GM10847 (cell line): ENCODE measurements around the gene NPPC.

Experiments
- POLR2A ChIP-seq: IDR thresholded peaks from 2 replicates; pipeline ENCODE4 v1.6.1; 2011; ENCODE audit not compliant: insufficient read length; ENCODE audit errors: extremely low read depth

Gene NPPC

DNA sequence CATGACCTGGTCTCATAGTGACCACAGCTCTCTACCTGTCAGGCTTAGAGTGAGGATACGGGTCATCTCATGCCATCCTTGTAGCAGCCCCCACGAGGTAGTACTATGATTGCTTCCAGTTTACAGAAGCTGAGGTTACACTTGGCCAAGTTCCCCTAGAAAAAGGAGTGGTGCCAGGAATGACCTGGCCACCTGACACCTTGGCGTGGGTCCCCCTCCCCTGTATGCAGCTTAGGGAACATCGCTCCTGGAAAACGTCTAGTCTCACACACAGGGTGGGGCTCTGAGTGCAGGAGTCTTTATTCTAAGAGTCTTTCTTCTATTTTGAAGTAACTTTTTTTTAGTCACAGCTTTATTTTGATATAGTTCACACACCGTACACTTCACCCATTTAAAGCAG, 14.8 kb downstream of the NPPC start:
- TF ChIP-seq POLR2A: no peak

- TF ChIP-seq POLR2A: no peak
Observed at GRCh38 chr2:231910771-231911170, 15.4 kb downstream of the NPPC start.

GRCh38 chr2:231909631-231910030, 16.6 kb downstream of the NPPC start:
- no peak for TF ChIP-seq POLR2A

DNA sequence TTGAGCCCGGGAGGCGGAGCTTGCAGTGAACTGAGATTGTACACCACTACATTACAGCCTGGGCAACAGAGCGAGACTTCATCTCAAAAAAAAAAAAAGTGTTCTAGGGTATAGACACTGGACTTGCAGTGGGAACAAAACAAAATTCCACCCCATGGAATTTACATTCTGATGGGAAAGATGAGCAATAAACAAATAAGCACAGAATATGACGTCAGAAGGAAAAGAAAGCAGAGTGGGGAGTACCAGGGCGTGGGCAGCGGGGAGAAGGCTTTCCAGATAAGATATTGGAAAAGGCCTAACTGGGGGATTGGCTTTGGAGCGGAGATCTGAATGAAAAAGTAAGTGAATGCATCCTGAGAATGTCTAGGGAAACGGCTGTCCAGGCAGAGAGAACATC, 17.6 kb downstream of the NPPC start:
- TF ChIP-seq POLR2A: no peak

DNA sequence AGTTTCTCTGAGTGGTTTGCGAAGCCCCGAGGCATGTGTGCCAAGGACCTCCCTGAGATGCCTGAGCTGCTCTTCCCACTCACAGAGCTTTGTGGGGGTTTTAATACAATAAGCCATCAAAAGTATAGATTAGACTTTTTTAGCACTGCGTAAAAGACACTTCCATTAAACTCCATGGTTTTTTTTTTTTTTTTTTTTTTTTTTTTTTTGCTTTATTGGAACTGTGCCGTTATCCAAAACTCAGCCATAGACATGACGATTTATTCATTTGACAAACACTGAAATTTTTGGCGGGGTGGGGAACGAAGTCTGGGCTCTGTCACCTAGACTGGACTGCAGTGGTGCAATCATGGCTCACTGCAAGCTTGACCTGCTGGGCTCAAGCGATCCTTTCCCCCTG, 18.4 kb downstream of the NPPC start:
- TF ChIP-seq POLR2A: no peak

DNA sequence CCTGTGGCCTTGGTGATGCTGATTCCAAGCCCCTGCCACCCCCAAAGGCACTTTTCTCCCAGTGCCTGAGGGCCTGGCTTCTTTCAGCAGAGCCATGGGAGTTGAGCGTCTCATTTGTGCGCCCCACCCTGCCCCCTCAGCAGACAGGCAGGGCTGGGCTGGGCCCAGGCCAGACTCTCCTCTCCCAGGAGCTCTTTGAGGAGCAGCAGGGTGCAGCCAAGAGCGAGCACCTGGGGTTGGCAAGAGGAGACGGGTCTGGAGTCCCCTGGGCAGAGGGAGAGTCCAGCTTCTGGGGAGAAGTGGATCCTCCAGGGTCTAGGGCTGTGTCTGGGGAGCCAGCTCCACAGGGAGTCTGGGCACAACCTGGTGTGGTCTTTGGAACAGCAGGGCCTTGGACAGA, 21.2 kb downstream of the NPPC start:
- TF ChIP-seq POLR2A: no peak

- TF ChIP-seq POLR2A: no peak
Observed at GRCh38 chr2:231904161-231904611, 22.0 kb downstream of the NPPC start.

DNA sequence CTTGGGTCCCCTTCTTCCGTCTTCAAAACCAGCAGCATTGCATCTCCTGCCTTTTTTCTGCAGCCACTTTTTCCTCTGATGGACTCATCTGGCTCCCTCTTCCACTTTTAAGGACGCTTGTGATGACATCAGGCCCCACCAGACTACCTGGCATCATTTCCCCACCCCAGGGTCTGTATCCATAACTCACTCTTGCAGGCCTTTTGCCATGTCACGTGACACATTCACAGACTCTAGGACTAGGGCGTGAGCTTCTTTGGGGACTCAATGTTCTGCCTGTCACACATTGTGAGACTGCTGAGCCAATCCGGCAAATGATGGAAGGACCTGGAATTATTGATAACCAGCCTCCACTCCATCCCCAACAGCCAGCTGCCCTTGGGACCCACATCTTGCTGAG, 23.6 kb downstream of the NPPC start:
- TF ChIP-seq POLR2A: no peak

- no peak for TF ChIP-seq POLR2A
Observed at GRCh38 chr2:231900972-231901371, 25.2 kb downstream of the NPPC start.

DNA sequence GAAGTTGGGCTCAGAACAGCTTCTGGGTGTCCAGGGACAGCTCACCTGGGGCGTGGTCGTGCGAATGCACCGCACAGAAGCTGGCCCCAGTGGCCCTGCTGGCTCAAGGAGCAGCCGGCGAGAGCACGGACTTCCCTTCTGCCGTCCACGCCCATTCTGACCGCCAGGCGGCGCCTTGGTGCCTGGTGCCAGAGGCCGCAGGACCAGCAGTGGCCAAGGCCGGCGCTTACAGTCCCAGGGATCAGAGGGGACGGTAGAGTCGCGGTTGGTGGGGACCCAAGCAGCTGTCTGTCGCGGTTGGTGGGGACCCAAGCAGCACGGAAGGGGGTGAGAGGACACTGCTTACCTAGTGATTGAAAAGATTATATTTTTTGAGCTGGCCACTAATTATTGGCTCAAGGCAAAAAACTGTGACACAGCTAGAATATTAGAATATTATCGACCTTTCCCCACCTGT, 25.7 kb downstream of the NPPC start:
- TF ChIP-seq POLR2A: no peak

DNA sequence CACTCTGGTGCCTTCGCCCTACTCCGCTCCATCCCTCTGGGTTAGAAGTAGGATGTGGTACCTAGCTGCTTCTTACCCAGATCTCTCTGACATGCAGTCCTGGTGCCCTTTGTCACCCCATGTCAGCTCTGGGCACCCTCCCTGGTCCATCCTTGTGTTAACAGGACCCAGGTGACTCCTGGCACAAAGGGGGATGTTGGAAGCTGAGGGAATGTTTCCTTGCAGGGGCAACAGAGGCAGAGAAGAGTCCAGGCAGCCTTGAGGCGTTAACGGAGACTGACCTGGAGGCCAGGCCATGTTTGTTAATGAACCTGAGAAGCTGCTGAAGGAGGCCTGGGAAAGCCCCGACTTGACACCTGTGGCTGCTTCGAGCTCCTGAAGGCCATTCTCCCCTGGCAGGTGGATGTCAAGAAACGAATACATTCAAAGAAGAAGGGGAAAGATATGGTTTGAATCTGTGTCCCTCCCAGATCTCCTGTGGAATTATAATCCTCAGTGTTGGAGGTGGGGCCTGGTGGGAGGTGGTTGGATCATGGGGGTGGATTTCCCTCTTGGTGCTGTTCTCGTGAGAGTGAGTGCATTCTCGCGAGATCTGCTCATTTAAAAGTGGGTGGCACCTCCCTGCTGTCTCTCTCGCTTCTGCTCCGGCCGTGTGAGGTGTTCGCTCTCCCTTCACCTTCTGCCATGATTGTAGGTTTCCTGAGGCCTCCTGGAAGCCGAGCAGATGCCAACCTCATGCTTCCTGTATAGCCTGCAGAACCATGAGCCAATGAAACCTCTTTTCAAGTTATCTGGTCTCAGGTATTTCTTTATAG, 31.4 kb downstream of the NPPC start:
- TF ChIP-seq POLR2A: no peak

- TF ChIP-seq POLR2A: no peak
Observed at GRCh38 chr2:231891514-231891905, 34.7 kb downstream of the NPPC start.

- no peak for TF ChIP-seq POLR2A
Observed at GRCh38 chr2:231890896-231891513, 35.2 kb downstream of the NPPC start.

DNA sequence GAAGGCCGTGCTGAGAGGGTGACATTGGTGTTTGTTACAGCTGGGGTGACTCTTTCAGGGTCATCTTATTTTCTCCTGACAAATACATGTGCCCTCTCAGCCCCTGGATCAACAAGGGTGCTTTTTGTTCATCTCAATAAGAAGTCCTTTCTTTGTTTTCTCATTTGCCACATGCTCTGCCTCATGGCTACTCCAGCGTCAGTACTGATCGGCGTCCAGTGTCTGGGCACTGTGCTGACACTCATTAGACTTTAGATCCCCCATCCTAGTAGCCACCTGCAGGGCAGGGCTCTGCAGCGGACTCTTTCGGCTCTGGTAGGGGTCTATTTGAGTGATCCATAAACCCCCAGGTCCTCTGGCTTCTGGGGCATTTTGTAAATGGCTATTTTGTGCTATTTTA, 38.4 kb downstream of the NPPC start:
- no peak for TF ChIP-seq POLR2A

- no peak for TF ChIP-seq POLR2A
Observed at GRCh38 chr2:231886071-231886681, 40.0 kb downstream of the NPPC start.
